Omental fat pad (tissue), 4 donors: Measurements from ENCODE around the gene TMEM217. TPM values are rescaled to one million over a fixed set of nuclear protein-coding genes. Genes with fewer than 3 reads are reported as not detected.

ENCODE experiments used
- ATAC-seq: fragments of 150-250 bp; one replicate; pipeline ENCODE4 v1.9.1; 2016; ENCODE audit warnings: mild to moderate bottlenecking, moderate library complexity; ENCODE audit not compliant: low FRiP score
- DNase-seq: peaks from one replicate; pipeline ENCODE4 v3.0.0-alpha.2; 2019; ENCODE audit warnings: low spot score
- CTCF ChIP-seq, 3 donors: fragments of 450-650 bp; IDR thresholded peaks; one replicate each; pipeline ENCODE4 v1.5.1; 2016 to 2017; ENCODE audit warnings: antibody characterized with exemption in 3 of 3, mild to moderate bottlenecking in 3 of 3, moderate library complexity in 2 of 3
- total RNA-seq, 4 donors: library from RNA; depleted of rRNA; stranded (reverse); fragments of >200 nt; gene quantifications; one replicate each; pipeline ENCODE4 v1.1.0, GENCODE V29; 2016

Gene TMEM217
- total RNA-seq, 4 donors from 2014 or later: 1.1 to 4.7 (median 2.7) TPM

DNA sequence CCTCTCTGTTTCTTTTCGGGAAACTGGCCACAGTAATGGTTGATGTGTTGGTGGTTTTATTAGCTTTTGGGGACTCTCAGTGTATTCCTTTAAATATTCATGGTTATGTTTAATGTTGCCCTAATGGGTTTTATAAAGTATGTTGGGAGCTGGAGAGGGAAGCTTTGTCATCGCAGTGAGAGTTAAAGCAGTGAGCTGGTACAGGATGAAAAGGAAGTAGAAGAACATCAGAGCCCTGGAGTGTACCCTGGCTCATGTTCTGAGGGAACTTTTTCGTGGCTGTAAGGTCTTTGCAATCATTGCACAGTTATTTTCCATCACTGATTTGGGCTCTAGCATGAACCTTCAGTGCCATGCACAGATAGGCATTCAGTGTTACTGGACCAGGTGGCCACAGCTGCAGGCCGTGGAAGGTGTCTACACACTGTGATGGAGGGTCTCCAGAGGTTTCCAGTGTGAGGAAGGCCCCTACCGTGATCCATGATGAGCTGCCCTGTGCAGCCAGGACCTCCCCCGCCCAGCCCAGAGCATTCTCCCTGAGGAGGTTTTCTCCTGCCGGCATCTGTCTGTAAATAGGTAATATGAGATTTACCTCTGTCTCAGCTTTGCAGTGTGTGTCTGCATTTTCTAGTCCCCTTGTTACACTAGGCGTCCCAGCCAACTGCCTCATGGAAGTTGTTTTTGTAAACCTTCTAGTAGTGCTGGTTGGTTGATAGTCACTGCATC is 22.4 kb upstream of the TMEM217 start:
- ATAC-seq (no peak), DNase-seq (no peak)
- no peak for TF ChIP-seq CTCF (IDR thresholded peaks at IDR 0.05)

GRCh38 chr6:37279366-37280134 is 21.6 kb upstream of the TMEM217 start:
- ATAC-seq (no peak), DNase-seq (no peak)
- no peak for TF ChIP-seq CTCF (IDR thresholded peaks at IDR 0.05)

DNA sequence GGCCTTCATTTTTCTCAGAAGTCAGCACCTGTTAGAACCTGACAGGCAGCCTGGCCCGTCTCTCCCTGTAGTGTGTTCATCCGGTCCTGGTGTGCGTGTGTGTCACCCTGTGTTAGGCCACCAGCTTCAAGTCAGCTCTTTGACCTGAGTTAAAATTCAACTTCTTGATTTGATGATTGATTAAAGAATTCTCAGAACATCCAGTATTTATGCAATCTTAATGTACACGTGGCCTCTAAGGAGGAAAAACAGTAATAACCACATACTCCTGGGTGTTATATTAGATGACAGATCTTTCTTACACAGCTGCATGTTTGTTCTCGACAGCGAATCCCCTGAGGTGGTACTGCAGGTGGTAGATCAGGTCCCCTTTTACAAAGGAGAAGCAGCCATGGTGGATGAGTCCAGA is 19.1 kb upstream of the TMEM217 start:
- TF ChIP-seq CTCF (IDR thresholded peaks at IDR 0.05): no peak
- no peak for ATAC-seq
- no peak for DNase-seq

- DNase-seq: no peak
- ATAC-seq: no peak
- no peak for TF ChIP-seq CTCF (IDR thresholded peaks at IDR 0.05)
These were observed 17.4 kb upstream of the TMEM217 start for GRCh38 chr6:37275350-37275749.

GRCh38 chr6:37273690-37274089 is 15.7 kb upstream of the TMEM217 start:
- DNase-seq: no peak
- no peak for ATAC-seq
- TF ChIP-seq CTCF (IDR thresholded peaks at IDR 0.05): no peak

DNA sequence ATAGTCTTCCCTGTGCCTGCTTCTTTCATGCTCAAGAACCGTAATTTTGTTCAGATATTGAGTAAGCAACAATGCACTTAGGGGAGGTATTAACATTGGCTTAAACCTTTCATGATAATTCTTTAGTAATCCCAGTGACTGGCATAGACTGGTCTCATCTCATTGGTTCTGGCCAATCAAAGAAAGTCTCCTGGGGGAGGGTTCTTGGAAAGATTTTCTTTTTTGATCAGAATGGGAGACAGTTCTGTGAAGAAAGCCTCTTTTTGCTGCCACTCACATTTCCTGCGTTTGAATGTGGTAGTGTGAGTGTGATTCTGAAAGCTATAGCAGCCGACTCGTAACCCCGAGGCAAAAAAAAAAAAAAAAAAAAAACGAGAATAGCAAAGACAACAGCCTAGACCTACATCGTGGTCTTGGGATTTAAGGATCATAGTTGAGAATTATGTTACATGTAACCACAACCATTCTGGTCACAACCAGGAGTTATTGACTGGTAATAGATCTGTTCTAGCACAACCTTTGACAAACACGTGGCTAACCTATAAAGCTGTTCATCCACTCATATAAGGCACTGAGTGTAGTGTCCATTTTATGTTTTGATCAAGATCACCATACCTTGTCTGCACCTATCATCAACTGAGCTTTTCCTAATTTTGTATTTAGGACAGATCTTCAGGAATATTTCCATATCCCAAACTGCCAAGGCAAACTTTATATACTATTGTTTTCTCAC is 15.1 kb upstream of the TMEM217 start:
- DNase-seq (no peak), ATAC-seq (no peak)

More for the DNA sequence above, 15.1 kb upstream of the TMEM217 start:
- no peak for TF ChIP-seq CTCF (IDR thresholded peaks at IDR 0.05)
